GM18861 (cell line): Measurements from ENCODE around the gene KIAA0930.

ENCODE experiments used
- ATAC-seq: cut with Tn5 transposase; IDR thresholded peaks from one replicate; pipeline ENCODE4 v1.9.1; 2021; ENCODE audit not compliant: unreplicated experiment

KIAA0930 gene

DNA sequence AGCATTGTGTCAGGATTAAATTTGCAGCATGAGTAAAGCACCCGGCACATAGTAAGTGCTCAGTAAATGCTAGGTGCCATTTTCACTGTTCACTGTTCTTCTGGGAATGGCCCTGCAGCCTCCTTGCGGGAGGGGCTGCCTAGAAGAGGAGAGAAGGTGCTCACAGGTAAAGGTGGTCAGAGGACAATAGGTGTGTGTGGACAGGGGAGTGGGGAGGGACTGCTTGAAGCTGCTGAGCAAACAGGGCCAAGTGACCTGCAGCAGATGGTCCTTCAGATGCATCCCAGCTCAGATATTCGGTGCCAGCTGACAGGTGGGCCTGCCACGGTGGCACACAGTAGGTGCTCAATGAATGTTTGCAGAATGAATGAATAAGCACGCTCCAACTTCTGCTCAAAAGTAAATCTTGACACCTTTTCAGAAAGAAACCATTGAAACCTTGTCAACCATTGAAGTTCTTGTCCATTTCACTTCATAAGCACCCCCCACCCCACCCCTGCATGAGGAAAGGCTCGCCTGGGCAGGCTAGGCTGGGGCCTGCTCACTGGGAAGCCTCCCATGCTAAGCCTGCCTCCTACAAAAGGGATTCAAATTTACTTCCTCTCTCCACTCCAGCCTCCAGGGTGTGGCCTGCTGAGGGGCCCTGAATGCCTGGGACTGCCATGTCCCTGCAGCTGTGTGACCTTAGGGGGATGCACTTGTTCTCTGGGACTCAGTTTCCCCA lies 1.6 kb downstream of the KIAA0930 start:
- ATAC-seq = no peak

GRCh38 chr22:45238076-45238956 lies 2.4 kb downstream of the KIAA0930 start:
- ATAC-seq = no peak

DNA sequence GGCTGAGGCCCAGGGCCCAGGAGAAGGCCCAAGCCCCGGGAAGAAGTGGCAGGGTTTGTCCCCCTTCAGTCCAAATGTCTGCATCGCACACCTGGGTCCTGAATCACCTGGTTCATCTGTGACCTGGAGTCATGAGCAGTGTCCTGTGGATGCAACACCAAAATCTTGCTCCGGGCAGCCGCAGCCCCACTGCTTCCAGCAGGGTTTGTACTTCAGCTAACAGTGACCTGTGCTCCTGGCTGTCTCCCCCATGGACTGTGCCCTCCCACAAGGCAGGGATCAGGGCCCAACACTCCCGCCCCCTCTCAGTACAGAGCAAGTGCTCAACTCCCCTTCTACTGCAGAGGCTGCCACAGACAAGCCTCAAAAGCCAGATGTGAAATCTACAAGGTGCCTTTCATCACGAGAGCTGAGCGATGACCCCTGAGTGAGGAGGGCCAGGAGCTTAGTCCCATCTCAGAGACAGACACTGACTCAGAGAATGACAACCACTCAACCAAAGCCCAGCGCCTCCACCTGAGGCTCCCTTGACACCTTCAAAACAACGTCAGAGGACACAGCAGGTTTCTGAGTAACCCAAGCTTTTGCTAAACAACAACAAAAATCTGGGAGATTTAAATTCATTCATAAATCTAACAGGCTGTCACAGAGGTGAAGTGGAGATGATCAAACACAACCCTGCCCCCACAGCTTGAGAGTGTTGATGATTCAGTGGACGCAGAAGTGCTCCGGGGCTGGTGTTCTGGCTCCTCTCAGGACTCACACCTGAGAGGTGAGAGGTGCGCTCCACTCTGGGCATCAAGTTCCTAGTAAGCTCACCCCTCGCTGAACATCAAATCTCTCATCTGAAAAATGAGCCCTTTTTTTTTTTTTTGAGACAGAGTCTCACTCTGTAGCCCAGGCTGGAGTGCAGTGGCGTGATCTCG lies 3.4 kb downstream of the KIAA0930 start:
- ATAC-seq = no peak

DNA sequence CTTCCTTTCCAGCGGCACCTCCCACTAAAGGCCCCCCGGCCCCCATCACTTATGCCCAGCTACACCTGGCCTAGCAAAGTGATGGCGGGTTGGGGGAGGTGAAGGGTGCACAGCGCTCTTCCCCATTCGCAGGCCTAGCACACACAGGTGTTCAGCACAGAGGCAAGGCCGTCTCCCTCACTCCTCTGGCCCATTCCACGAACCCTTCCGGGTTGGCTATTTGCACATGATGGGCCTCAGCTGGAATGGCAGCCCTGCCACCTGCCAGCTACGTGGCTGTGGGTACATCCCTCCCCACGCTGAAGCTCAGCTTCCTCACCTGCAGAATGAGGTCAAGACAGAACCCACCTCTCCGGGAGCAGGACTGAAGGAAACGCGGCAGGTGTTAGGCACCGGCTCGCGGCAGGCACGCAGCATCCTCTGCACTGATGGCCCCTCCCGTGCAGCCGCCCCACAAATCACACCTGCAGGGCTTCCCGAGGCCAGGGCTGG lies 4.8 kb downstream of the KIAA0930 start:
- ATAC-seq = no peak

- peak; percentile 69 for ATAC-seq
Observed at GRCh38 chr22:45235101-45235777, 5.5 kb downstream of the KIAA0930 start.

- ATAC-seq = no peak
Observed at GRCh38 chr22:45233827-45234226, 6.9 kb downstream of the KIAA0930 start.

DNA sequence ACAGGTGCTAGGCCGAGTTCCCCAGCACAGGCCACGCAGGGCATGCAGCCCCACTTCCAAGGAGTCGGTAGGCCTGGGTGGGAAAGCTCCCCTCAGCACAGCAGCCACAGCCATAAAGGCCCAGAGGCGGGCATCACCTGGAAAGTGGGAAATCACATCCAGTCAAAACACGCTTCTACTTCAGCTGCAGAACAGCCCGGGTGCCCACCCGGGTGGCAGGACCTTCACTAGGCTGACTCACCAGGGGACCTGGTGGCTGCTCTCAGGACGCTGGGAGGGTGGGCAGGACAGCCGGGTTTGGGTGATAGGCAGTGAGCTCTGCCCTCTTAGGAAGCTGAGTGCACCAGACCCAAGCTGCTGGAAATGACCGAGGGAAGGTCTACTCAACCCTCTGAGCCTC lies 7.3 kb downstream of the KIAA0930 start:
- no peak for ATAC-seq

DNA sequence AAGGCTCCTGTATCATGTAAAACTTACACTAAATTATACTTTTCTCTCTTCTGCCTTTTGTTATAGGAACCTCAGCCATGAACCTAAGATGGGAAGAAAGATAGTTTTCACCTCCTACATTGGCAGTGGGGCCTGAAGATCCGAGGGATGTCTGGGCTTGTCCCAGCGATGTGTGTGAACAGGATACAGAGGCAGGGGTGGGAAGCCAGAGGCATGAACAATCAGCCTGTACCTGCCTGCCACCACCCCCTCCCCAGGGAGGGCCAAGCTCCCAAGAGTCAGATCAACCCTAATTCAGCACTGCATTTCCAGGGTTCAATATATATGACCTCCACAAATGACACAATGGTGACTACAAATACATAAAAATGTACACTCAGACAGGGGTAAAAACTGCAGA lies 9.4 kb downstream of the KIAA0930 start:
- no peak for ATAC-seq

GRCh38 chr22:45230026-45230721 lies 10.5 kb downstream of the KIAA0930 start:
- ATAC-seq = no peak

- no peak for ATAC-seq
Observed at GRCh38 chr22:45229181-45229580, 11.5 kb downstream of the KIAA0930 start.

GRCh38 chr22:45228401-45228754 lies 12.3 kb downstream of the KIAA0930 start:
- ATAC-seq = no peak

DNA sequence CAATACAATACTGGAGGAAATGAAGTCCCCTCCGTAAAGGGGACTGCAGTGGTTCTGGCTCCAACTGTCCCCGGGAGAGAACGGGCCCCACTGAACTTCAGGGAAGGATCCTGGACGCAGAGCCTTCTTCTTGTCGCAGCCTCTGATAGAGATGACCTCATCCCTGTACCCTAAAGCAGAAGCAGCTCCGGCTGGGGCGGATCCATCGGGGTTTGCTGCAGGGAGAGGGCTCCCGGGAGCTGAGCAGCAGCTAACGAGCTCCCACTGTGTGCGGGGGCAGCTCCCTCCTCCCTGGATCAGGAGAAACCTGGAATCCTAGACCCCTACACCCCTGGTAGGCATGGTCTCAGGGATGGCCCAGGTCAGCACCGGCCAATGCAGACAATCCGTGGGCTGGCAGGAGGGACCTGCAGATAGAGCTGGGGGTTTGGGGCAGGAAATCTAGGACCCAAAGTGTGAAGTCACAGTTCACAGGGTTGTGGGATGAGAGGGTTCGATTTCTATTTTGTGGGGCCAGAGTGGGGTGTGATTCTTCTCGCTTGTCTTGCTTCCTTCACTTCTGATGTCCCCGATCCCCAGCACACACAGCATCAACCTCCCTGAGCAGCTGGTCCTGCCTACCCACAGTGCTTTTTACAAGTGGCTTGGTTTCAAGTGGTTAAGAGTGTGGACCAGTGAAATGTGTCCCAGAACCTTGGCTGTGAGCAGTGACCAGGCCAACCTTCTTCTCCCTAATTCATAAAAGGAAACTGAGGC lies 12.9 kb downstream of the KIAA0930 start:
- ATAC-seq = no peak

DNA sequence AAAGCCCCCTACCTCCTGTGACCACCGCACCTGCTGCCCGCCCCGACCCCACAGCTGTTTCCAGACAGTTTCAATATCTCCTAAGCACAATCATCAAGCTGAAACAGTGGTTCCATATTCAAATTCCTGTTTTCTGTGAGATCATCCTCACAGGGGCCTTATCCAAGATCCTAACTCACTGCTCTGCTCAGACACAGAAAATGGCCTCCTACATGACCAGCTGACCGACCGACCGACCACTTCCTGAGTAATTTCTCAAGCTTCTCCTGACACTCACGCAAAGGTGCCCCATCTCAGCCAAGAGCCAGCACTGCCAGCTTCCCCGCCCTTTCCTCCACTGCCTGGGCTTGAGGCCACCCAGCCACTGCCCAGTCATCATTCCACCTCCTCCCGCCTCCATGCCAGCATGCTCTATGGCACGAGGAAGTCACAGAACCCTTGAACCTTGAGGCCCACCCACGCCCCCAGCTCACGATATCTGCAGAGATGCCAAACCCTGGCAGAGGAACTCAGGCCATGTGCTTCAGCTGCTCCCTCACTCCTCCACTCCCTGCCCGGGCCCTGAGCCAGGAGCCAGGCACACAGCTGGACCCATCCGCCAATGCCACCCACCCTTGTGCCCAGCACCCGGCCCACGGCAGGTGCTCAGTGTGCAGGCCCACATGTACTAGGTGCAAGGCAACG lies 14.0 kb downstream of the KIAA0930 start:
- no peak for ATAC-seq

DNA sequence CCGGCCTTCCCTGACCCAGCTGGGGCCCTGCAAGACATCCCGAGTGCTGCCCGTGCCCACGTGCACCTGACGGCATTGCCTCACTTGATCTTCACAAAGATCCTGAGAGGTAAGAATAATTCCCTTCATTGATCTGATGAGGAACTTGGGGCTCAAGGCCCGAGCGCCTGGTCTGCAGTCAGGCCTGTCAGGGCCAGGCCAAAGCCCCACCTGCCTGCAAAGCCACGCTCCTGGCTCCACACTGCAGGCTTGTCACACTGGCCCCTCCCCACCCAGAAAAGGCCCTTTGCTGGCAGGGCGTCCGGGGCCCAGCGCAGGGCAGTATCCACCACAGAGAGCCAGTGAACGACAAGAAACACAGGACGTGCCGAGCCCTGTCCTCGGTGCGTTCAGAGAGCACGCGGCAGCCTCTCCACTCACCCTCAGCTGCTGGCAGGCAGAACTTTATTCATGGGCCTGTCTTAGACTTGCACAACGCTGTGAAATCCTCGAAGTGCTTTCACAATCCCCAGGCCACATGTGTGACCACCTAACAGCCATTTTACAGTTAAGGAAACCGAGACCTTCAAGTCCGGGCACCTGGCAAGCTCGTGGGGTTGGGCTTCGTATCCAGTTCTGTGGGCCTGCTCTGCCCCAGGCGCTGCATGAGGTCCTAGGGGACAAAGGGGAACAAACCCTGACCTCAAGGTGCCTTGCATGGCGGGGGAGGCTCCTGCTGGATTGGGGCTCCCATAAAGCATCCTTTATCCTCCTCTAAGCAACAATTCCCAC lies 14.8 kb downstream of the KIAA0930 start:
- ATAC-seq = no peak

DNA sequence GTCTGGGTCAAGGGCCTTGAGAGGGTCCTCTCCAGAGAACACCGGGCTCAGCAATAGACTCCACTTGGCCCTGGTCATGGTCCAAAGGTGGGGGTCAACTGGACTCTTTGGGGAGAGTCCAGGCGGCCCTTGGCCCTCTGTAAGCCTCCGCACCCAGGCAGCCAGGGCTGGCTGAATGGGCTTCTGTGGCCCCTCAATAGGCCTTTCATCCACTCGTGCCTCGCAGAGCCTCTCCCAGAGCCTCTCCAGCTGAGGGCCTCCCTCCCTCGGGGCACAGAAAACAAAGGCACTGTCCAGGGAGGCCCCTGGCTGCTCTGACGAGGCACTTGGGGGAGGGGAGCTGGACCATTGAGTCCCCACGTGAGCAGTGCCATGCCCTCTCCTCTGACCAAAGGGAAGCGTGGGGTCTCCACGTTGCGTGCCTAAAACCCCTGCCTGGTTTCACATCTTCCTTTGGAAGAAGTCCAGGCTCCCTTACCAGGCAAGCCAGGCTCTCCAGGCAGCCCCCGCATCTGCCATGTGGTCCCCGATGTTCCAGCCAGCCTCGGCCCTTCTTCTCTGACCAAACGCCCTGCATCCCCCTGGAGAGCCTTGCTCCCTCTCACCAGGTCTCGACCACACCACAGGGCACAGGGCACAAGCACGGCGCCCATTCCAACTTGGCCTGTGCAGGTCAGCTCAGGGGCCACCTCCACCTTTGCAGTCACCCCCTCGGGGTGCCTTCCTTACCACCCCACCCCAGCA lies 15.5 kb downstream of the KIAA0930 start:
- no peak for ATAC-seq

DNA sequence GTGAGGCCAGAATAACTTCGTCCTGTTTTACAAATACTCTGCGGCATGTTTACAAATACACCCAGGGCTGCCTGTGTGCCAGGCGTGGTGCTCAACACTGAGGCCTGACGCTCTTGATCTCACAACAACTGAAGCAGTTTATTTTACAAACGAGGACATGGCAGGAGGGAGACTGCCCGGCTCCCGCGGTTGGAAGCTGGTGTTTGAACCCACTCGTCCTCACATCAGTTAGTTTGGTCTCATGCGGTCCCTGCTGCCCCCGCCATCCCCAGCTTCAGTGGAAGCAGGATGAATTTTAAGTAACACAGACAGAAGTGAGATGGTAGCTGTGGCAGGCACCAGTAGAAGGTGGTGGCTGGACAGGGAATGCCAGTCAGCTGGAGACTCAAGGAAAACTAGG lies 16.4 kb downstream of the KIAA0930 start:
- ATAC-seq = no peak
